ENCODE data around the gene AIPL1. TPM values are rescaled to one million over a fixed set of nuclear protein-coding genes. Genes with fewer than 3 reads are reported as not detected.

The AIPL1 gene
- total RNA-seq, 1 donor from 2014 or later: 0.10 TPM

DNA sequence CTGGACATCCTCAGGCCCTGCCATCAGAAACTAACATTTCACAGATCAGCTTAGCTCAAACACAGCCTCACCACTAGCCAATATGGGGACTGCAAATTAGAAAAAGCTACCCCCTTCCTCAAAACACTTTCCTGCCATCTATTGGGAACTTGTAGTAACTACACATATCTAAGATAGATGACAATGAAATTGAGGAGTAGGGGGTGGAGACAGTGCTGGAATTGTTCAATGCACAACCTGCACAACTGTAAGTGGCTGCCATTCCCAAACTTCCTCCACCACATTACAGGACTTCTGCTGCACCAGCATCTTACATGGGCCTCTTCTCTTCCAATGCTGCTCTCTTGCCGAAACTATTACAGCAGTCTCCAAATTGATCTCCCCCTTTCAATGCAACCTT is 21.9 kb downstream of the AIPL1 start:
- no peak for DNase-seq

DNA sequence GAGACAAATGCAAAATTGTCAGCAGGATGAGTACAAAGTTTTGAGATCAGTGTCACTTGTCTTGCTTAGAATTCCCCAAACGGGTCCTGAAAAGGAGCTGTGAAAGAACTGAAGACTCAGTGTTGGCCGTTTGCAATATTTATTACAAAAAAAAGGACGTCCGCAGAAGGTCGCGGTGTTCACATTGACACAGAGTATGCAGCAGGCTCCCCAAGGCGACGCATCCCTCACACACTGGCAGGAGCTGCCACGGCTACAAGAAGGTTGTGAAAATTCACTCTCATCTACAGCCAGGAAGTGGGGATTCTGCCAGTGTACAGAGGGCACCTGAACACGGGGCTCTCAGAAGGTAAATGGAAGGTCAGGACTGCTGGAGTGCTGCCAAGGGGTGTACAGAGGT is 26.2 kb downstream of the AIPL1 start:
- DNase-seq: no peak

DNA sequence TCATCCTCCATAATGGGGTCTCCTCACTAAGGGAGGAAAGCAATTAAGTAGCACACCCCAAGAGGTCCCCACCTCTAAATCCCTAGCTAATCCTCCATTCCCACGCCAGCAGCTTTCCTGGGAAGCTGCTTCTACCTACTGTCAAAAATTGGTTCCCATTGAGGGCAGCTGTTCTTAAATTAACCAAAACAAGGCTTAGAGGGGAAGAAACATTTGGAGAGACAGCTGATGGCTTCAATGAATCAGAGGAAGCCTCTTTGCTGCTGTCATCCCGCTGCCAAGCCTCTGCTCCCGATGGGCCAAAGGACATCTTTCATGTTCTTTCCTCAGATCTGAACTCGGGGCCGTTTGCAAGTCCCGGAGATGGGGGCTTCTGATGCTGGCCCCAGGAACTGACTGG is 26.6 kb downstream of the AIPL1 start:
- no peak for DNase-seq

DNA sequence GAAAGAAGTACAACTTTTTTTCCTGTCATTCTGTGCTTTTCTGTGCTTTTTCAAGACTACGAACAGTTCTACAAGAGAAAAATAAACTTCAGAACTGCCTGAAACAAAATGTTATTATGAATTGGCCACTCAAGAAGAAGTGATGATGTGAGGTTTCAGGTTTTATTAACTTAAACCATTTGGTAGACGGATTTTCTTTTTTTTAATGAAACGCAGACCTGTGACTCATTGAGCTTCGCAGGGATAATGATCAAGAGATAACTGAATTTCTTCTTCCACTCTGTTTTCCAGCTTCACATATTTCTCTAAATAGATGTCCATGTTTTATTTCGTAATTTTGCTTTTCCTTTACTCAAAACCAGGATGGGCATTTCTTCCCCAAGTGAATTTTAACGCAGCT is 32.7 kb downstream of the AIPL1 start:
- DNase-seq: no peak

DNA sequence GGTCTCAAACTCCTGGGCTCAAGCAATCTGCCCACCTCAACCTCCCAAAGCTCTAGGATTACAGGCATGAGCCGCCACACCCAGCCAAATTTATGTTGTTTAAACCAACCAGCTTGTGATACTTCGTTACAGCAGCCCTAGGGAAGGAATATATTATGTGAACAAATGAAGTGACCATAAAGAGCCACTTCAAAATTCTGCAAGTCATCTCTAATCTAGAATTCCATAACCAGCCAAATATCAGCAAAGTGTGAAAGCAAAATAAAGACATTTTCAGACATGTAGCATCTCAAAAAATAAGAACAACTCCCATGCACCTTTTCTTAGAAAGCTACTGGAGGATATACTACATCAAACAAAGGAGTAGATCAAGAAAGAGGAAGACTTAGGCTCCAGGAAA is 36.0 kb downstream of the AIPL1 start:
- DNase-seq: no peak

DNA sequence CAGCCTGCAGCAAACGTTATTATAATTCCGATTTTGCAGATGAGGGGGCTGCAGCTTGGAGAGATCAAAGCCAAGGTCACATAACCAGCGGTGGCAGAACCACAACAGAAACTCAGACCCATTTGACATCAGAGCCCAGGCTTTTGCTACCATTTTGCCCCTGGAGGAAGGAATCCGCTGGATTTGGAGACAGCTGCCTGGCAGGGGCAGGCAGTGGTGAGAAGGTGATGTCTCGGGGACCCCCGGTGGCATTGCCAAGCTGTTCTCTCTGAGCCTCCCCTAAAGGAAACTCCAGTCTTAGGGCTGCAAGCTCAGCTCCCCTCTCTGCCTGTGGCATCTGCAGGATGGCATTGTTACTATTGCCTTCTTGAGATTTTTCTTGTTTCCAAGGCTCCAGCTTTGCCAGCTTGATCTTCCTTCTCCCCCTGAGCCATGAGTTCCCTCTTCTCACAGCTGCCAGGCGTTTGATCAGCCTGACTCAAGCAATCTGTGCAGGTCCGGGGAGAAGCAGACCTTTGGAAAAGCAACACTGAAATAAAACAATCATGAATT is 40.8 kb downstream of the AIPL1 start:
- DNase-seq: no peak

DNA sequence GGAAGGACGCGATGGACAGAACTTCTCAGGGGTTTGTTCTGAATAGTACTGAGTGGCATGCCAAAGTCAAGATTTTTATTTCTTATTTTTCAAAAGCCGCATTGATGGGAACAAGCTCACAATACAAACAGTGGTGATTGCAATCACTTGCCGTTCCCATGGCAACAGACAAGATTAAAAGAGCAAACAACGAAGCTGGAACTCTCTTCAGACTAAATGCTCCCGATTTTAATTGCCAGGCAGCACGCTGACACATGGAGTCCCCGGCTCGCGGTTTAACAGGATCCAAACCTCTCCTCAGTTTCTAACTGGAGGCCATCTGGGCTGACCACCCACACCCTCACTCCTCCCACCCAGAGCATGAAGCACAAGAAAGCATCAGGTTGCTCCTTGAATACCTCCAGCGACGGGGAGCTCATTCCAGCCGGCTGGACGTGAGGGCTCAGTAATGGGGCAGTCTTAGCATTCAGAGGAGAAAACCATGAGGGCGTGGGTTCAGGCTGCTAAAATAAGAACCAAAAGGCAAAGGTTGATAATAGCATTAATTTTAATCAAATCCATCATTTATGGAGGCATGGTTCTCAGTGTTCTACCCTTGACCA is 41.5 kb downstream of the AIPL1 start:
- DNase-seq: no peak

DNA sequence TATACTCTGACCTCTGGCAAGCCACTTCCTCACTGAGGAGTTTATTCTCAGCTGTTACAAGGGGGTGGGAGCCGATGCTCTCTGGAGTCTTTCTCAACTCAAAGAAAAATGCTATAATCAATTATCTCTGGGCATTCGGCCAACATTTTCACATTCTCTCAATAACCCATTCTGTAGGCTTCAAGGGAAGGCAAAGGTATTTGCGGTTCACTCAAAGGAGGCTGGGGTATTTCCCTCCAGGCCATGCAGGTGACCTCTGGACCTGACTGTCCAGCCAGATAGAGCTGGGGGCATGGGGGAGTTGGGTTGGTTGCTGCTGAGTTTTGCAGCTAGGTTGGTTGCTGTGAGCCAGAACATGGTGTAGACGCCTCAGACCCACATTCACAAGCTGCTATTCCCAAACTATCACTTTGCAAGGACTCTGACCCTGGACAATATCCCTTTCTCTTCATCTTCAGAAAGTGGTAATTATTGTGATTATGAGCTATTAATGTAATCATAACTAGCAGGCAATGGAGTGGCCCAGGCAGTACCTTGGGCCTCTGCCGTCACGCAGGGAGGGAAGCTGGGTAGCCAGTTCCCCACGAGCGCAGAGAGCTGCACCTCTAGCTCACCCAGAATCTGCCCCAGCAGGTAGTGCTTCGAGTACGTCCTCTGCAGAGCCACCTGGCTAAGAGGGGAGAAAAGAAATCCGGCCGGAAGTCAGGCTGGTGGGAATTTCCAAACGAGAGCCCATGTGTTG is 42.1 kb downstream of the AIPL1 start:
- DNase-seq: no peak

DNA sequence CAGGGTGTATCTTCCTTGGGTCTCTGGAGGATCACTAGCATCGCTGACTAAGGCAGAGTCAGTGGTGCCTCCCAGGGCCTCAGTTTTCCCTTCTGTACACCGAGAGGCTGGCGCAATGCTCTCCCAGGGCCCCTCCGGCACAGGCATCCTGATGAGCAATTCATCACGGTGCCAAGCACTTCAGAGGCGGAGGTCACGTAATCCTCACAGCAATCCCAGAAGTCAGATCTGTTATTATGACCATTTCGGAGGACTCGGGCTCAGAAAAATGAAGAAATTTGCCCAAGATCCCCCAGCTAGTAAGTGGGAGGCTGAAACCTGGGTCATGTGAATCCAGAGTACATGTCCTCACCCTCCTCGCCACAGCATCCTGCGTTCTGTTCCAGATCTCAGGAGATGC is 46.5 kb downstream of the AIPL1 start:
- DNase-seq: no peak

DNA sequence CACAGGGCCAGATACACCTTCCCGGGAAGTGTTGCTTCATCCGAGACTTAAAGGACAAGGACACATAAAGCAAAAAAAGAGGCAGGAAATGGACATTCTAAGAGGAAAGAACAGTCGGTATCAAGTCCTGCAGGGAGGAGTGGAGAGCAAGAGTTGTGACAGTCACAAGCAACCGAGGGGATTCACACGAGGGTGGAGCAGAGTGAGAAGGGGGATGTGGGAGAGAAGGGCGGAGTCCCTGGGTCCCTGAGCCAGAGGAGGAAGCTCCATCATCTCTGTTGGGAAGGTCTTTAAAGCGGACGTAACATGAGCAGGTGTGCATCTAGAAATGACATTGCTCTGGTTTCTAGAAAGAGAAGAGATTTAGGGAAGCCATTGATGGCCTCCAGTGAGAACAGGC is 47.1 kb downstream of the AIPL1 start:
- no peak for DNase-seq

DNA sequence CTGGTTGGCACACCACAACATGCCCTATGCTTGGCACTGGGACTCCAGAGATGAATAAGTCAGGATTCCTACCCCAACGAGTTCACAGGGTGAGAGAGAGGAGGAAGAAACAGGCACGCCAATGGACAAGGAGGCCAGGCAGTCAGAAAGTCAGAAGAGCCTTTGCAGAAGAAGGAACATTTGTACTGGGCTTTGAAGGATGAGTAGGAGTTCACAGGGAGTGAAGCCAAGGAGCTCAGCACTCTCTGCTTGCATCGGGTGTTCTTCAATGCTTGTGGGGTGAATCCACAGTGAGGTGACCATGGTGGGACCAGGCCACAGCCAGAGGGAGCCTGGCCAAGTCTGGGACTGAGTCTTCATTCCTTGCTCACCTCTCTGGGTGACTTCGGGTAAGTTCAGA is 47.5 kb downstream of the AIPL1 start:
- DNase-seq: no peak

DNA sequence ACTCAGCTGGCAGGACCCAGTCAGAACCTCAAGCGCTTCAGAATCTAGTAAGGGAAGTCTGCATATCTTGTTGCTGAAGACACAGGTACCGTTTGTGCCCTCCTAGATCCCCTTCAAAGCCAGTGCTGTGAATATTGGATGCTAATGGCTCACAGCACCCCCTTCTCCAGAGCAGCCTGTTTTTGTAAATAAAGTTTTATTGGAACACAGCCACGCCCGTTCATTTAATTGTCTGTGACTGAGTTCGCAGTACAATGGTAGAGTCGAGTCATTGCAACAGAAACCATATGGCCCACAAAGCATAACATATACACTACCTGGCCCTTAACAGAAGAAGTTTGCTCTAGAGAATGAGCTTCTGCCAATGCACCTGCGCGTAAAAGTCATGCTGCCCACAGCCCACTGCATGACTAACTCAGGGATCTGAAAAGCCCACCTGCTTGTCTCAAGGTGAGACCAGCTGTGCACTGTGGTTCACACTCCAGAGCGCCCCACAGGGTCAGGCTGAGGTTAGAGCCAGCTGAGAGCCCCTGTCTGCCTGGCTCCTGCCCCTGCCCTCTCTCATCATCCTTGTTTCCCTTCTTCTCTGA is 48.8 kb downstream of the AIPL1 start:
- DNase-seq: no peak

DNA sequence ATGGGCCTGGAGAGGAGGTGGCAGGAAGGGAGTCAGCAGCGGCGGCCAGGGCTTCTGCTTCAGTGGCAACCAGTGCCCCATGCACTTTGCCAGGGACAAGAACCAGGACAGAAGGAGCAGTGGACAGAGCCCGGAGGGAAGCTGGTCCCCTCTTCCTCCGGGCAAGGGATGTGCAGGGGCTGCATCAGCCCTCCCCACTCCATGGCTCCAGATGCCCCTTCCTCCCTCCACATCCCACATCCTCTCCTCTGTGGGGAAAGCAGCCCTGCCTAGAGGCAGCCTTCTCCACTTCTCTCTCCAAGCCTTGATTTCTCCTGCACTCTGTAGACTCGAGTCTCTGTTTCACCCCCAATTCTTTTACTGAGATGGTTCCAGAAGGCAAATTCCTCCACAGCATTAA is 50.4 kb downstream of the AIPL1 start:
- DNase-seq: no peak

DNA sequence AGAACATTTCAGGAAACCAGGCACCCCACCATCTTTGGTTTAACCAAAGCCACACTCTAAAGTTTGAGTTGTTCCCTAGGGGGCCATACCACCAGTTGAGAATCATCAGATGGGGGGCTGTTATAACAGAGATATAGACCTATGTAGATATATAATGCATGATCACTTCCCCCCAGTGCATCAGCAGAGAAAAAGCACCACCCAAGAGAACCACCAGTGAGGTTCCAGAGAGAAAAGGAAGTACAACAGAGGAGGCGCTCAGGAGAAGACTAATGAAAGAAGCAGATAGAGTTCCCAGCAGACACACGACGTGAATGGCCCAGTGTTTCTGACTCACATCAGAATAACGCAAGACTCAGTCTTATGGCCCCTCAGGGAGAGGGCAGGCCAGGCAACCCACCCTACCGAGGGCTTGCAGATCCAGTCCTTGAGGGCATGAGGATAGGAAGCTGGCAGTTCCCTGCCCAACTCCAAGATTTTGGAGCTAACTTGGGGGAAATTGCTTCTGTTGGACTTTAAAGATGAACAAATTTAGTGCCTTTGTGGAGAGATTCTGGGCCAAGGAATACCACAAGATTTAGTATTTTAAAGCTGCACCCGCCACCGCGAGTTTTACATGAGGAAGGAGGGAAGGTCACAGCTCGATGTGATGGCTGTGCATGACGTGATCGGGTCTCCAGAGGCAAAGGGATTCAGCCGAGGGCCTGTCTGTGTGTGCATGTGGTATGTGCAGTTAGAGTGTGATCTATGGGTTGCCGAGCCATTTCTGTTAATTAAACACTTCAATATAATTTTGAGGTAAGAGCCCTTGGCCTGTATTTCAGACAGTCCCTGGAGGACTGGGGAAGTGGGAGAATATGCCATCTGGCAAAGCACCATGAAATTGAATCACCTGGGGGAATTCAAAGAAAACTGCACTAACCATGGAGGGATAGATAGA is 53.1 kb downstream of the AIPL1 start:
- no peak for DNase-seq

DNA sequence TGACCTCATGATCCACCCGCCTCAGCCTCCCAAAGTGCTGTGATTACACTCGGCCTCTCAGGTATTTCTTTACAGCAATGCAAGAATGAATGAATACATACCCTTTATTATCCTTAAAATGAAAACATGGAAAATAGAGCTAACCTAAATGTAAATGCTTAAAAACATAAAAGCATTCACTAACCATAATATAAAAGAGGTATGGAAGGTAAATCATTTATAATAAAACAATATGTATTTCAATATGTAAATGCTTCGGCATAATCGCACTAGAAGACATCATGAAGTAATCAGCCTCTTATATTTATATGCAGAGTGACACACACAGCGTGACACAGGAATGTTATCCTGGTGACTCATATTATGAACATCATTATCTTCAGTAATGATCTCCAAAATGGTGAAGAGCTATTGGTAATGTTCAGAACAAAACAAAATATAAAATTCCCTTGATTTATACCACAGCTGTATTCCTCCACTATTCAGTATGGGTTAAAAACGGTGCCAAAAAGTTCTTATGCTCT is 53.9 kb downstream of the AIPL1 start:
- no peak for DNase-seq

DNA sequence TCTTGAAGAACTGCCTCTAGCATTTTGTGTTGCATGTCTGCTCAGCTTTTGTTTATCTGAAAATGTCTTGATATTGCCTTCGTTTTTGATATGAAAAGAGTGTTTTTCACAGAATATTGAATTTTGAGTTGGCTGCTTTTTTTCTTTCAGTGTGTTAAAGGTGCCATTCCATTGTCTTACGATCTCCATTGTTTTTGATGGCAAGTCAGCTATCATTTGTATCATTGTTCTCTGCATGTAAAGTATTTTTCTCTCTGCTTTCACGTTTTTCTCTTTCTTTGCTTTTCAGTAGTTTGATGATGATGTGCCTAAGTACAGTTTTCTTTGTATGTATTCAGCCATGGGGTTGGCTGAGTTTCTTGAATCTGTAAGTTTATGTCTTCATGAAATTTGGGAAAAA is 57.0 kb downstream of the AIPL1 start:
- DNase-seq: no peak

DNA sequence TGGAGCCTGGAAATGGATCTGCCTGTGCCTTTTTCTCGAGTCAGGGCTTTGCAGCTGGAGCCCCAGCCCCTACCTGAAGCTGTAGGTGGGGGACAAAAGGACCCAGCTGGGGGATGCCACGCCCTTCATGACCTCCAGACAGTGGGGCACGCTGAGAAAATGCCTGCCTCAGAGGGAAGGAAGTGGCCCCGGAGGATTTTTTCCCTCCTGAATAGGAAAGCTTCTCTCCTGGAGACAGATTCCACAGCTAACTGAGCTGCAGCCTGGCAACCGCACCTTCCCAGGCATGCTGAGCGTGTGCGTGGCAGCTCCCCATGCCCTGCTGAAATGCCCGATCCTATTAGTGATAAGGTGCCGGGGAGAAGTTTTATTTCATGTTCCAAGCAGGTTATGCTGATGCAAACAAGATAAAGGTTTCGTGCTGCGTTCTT is 58.0 kb downstream of the AIPL1 start:
- DNase-seq: no peak

DNA sequence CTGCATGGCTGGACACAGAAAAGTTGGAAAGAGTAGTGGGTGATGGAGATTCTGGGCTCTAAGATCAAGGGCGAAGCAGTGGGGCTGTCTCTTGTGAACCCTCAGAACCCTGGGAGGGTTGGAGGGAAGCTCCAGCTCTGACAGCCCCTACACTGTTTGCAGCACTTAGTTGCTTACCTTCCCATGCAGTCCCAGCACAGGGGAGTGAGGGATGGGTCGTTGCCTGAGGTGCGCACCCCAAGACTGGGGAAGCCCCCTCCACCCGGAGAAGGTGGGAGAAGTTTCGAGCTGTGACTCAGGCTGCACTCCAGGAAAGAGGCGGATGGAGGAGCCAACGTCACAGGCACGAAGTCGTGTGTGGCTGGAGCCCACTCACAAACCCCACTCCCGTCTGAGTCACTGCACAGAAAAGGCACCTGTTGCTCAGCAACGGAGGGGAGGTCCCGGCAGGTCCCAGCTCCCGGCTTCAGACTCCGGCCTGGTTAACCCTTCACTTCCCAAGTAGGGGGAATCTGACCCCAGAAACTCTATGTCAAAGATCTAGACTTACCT is 60.1 kb downstream of the AIPL1 start:
- no peak for DNase-seq

DNA sequence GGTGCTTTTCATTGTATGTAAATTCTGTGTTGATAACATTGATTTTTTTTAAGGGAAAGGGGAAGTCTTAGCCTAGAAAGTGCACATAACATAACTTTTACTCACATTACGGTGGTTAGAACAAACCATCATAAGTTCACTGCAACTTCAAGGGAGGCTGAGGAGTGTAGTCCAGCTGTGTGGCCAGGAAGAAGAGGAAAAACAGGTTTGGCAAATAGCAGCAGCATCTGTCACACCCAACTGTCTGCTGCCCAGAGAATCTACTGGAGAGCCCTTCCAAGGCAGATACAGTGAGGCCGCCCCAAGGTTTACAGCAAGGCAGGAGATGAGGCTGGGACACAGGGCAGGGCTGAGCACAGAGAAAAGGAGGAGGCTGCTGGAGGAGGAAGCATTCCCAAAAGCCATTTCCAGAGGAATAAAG is 60.6 kb downstream of the AIPL1 start:
- DNase-seq: no peak
